Immature natural killer cell (primary cell): ENCODE measurements around the gene IKBKE. TPM values are rescaled to one million over a fixed set of nuclear protein-coding genes. Genes with fewer than 3 reads are reported as not detected.

Source experiments
- DNase-seq, 3 donors: peaks; one replicate each; pipeline ENCODE4 v3.0.0; 2022; ENCODE audit warnings: mixed read lengths in 1 of 3
- H3K27ac Mint-ChIP-seq, 6 donors: one replicate each; pipeline ENCODE4 v1.8.0; 2020; ENCODE audit warnings: mixed read lengths in 6 of 6, mild to moderate bottlenecking in 5 of 6, inconsistent platforms in 4 of 6, moderate library complexity in 3 of 6
- H3K27me3 Mint-ChIP-seq, 3 donors: one replicate each; pipeline ENCODE4 v1.8.0; 2020 to 2021; ENCODE audit warnings: low read depth in 3 of 3, mild to moderate bottlenecking in 3 of 3, mixed read lengths in 3 of 3, moderate library complexity in 3 of 3, inconsistent platforms in 1 of 3
- H3K36me3 Mint-ChIP-seq, 3 donors: one replicate each; pipeline ENCODE4 v1.8.0; 2020; ENCODE audit warnings: mixed read lengths in 3 of 3, inconsistent platforms in 2 of 3, mild to moderate bottlenecking in 2 of 3
- H3K4me1 Mint-ChIP-seq, 2 donors: one replicate each; pipeline ENCODE4 v1.8.0; 2020; ENCODE audit warnings: inconsistent platforms in 2 of 2, mild to moderate bottlenecking in 2 of 2, mixed read lengths in 2 of 2, moderate library complexity in 1 of 2
- H3K4me3 Mint-ChIP-seq, 5 donors: one replicate each; pipeline ENCODE4 v1.8.0; 2020; ENCODE audit warnings: mild to moderate bottlenecking in 5 of 5, mixed read lengths in 5 of 5, inconsistent platforms in 3 of 5, moderate library complexity in 3 of 5
- H3K9me3 Mint-ChIP-seq, 6 donors: one replicate each; pipeline ENCODE4 v1.8.0; 2020; ENCODE audit warnings: mild to moderate bottlenecking in 6 of 6, mixed read lengths in 6 of 6, inconsistent platforms in 4 of 6, moderate library complexity in 3 of 6
- polyA plus RNA-seq, 3 donors: library from polyadenylated mRNA; unstranded; fragments of 300-500 nt; fragmentation: Illumina TruSeq; gene quantifications; one replicate each; pipeline ENCODE4 v1.2.3, GENCODE V29; 2021

Gene IKBKE
- polyA plus RNA-seq, 3 donors from 2014 or later, result 21.1 to 29.7 (median 28.3) TPM

- Mint-ChIP-seq H3K36me3 (peaks cover 0 to 10% (median 4%) of the 10 kb centered on the region in 3 donors), H3K4me1 (peaks cover 37 to 41% of the 10 kb centered on the region in 2 donors), H3K9me3 (no peaks in the 10 kb centered on the region), H3K27me3 (peaks cover 6 to 12% (median 8%) of the 10 kb centered on the region in 3 donors), H3K4me3 (peak overlapping the region; percentile 89 to 97 (median 92)), H3K27ac (peak overlapping the region; percentile 78 to 92 (median 86))
- DNase-seq, result peak; percentile 43 to 53 (median 48)
Measured at GRCh38 chr1:206470692-206471414, 577 bp downstream of the IKBKE start.

- Mint-ChIP-seq H3K36me3 (peaks cover 0 to 11% (median 5%) of the 10 kb centered on the region in 3 donors), H3K4me3 (peak overlapping the region; percentile 89 to 97 (median 92)), H3K27me3 (peaks cover 6 to 9% (median 8%) of the 10 kb centered on the region in 3 donors), H3K9me3 (no peaks in the 10 kb centered on the region), H3K27ac (peak overlapping the region; percentile 78 to 92 (median 86)), H3K4me1 (peaks cover 37 to 41% of the 10 kb centered on the region in 2 donors)
- no peak for DNase-seq
Measured at GRCh38 chr1:206471415-206471801, 1.1 kb downstream of the IKBKE start.

- peak overlapping the region; percentile 89 to 97 (median 92) for H3K4me3 Mint-ChIP-seq
- H3K36me3 Mint-ChIP-seq, result peaks cover 0 to 15% (median 5%) of the 10 kb centered on the region in 3 donors
- H3K9me3 Mint-ChIP-seq, result no peaks in the 10 kb centered on the region
- peak overlapping the region; percentile 58 to 92 (median 88) for H3K27ac Mint-ChIP-seq
- no peak for DNase-seq
- H3K4me1 Mint-ChIP-seq, result peaks cover 37 to 41% of the 10 kb centered on the region in 2 donors
- peaks cover 3 to 8% (median 6%) of the 10 kb centered on the region in 3 donors for H3K27me3 Mint-ChIP-seq
Measured at GRCh38 chr1:206472024-206472423, 1.7 kb downstream of the IKBKE start.

GRCh38 chr1:206472454-206472853, 2.2 kb downstream of the IKBKE start:
- Mint-ChIP-seq H3K36me3 (peaks cover 0 to 18% (median 5%) of the 10 kb centered on the region in 3 donors), H3K4me3 (peak overlapping the region; percentile 10 to 97 (median 90)), H3K27ac (peak overlapping the region; percentile 52 to 92 (median 88)), H3K4me1 (peaks cover 37 to 41% of the 10 kb centered on the region in 2 donors), H3K27me3 (peaks cover 2 to 8% (median 6%) of the 10 kb centered on the region in 3 donors), H3K9me3 (no peaks in the 10 kb centered on the region)
- peak in 2 of 3 donors; percentile 21 to 28 for DNase-seq

GRCh38 chr1:206472886-206473285, 2.6 kb downstream of the IKBKE start:
- peak overlapping the region in 4 of 5 donors; percentile 89 to 97 (median 92) for H3K4me3 Mint-ChIP-seq
- peaks cover 37 to 41% of the 10 kb centered on the region in 2 donors for H3K4me1 Mint-ChIP-seq
- H3K36me3 Mint-ChIP-seq, result peaks cover 0 to 18% (median 5%) of the 10 kb centered on the region in 3 donors
- H3K27me3 Mint-ChIP-seq, result peaks cover 2 to 7% (median 6%) of the 10 kb centered on the region in 3 donors
- DNase-seq, result no peak
- H3K9me3 Mint-ChIP-seq, result no peaks in the 10 kb centered on the region
- peak overlapping the region; percentile 52 to 92 (median 88) for H3K27ac Mint-ChIP-seq

GRCh38 chr1:206476058-206476457, 5.8 kb downstream of the IKBKE start:
- DNase-seq, result no peak
- Mint-ChIP-seq H3K4me1 (peaks cover 22 to 29% of the 10 kb centered on the region in 2 donors), H3K27ac (no peak overlapping the region), H3K36me3 (peaks cover 4 to 32% (median 9%) of the 10 kb centered on the region in 3 donors), H3K4me3 (no peak overlapping the region), H3K27me3 (no peaks in the 10 kb centered on the region), H3K9me3 (no peaks in the 10 kb centered on the region)

- Mint-ChIP-seq H3K27me3 (no peaks in the 10 kb centered on the region), H3K36me3 (peaks cover 4 to 32% (median 9%) of the 10 kb centered on the region in 3 donors), H3K9me3 (no peaks in the 10 kb centered on the region), H3K4me1 (peaks cover 17 to 24% of the 10 kb centered on the region in 2 donors), H3K4me3 (no peak overlapping the region), H3K27ac (no peak overlapping the region)
- no peak for DNase-seq
Measured at GRCh38 chr1:206476591-206476990, 6.3 kb downstream of the IKBKE start.

GRCh38 chr1:206477110-206477509, 6.8 kb downstream of the IKBKE start:
- Mint-ChIP-seq H3K9me3 (no peaks in the 10 kb centered on the region), H3K4me3 (no peak overlapping the region), H3K27me3 (no peaks in the 10 kb centered on the region), H3K4me1 (peaks cover 12 to 19% of the 10 kb centered on the region in 2 donors), H3K27ac (peak overlapping the region in 2 of 6 donors; percentile 45 to 69), H3K36me3 (peaks cover 4 to 32% (median 9%) of the 10 kb centered on the region in 3 donors)
- no peak for DNase-seq

- Mint-ChIP-seq H3K27ac (no peak overlapping the region), H3K4me1 (peaks cover 5 to 12% of the 10 kb centered on the region in 2 donors), H3K36me3 (peaks cover 4 to 32% (median 9%) of the 10 kb centered on the region in 3 donors), H3K4me3 (no peak overlapping the region), H3K9me3 (no peaks in the 10 kb centered on the region), H3K27me3 (no peaks in the 10 kb centered on the region)
- no peak for DNase-seq
Measured at GRCh38 chr1:206477581-206478380, 7.5 kb downstream of the IKBKE start.

- no peaks in the 10 kb centered on the region for H3K9me3 Mint-ChIP-seq
- no peaks in the 10 kb centered on the region for H3K27me3 Mint-ChIP-seq
- DNase-seq, result no peak
- H3K27ac Mint-ChIP-seq, result no peak overlapping the region
- peaks cover 8 to 35% (median 9%) of the 10 kb centered on the region in 3 donors for H3K36me3 Mint-ChIP-seq
- peaks cover 0 to 7% of the 10 kb centered on the region in 2 donors for H3K4me1 Mint-ChIP-seq
- no peak overlapping the region for H3K4me3 Mint-ChIP-seq
Measured at GRCh38 chr1:206478746-206479145, 8.5 kb downstream of the IKBKE start.

GRCh38 chr1:206479183-206480125, 9.2 kb downstream of the IKBKE start:
- no peaks in the 10 kb centered on the region for H3K27me3 Mint-ChIP-seq
- peaks cover 0 to 7% of the 10 kb centered on the region in 2 donors for H3K4me1 Mint-ChIP-seq
- H3K9me3 Mint-ChIP-seq, result no peaks in the 10 kb centered on the region
- H3K4me3 Mint-ChIP-seq, result no peak overlapping the region
- H3K36me3 Mint-ChIP-seq, result peaks cover 8 to 36% (median 9%) of the 10 kb centered on the region in 3 donors
- peak; percentile 52 to 64 (median 55) for DNase-seq
- peak overlapping the region in 1 of 6 donors; percentile 18 for H3K27ac Mint-ChIP-seq

- H3K4me1 Mint-ChIP-seq, result peaks cover 0 to 7% of the 10 kb centered on the region in 2 donors
- no peak for DNase-seq
- no peak overlapping the region for H3K4me3 Mint-ChIP-seq
- peaks cover 8 to 35% (median 9%) of the 10 kb centered on the region in 3 donors for H3K36me3 Mint-ChIP-seq
- no peaks in the 10 kb centered on the region for H3K9me3 Mint-ChIP-seq
- no peaks in the 10 kb centered on the region for H3K27me3 Mint-ChIP-seq
- no peak overlapping the region for H3K27ac Mint-ChIP-seq
Measured at GRCh38 chr1:206480211-206480610, 9.9 kb downstream of the IKBKE start.

GRCh38 chr1:206482611-206483010, 12.3 kb downstream of the IKBKE start:
- Mint-ChIP-seq H3K4me3 (no peak overlapping the region), H3K27ac (no peak overlapping the region), H3K36me3 (peaks cover 4 to 34% (median 8%) of the 10 kb centered on the region in 3 donors), H3K9me3 (no peaks in the 10 kb centered on the region), H3K27me3 (no peaks in the 10 kb centered on the region), H3K4me1 (peaks cover 0 to 7% of the 10 kb centered on the region in 2 donors)
- DNase-seq, result no peak
